ENCODE results near the gene OR10D3.

OR10D3 gene

GRCh38 chr11:124207102-124207792 is 24.1 kb downstream of the OR10D3 start:
- TF ChIP-seq CEBPB (IDR thresholded peaks at IDR 0.05), result no peak
- no peak for TF ChIP-seq CREB1 (IDR thresholded peaks at IDR 0.05; ENCODE audit: low read depth)
- no peak for TF ChIP-seq TCF12 (IDR thresholded peaks at IDR 0.05; ENCODE audit: low read depth)
- no peak for TF ChIP-seq EP300 (IDR thresholded peaks at IDR 0.05; ENCODE audit: borderline replicate concordance)
- TF ChIP-seq TAF1 (IDR thresholded peaks at IDR 0.05; ENCODE audit: low read depth), result no peak
- no peak for TF ChIP-seq ZBTB7A (IDR thresholded peaks at IDR 0.05; ENCODE audit: low read depth)
- TF ChIP-seq MAX (IDR thresholded peaks at IDR 0.05), result no peak
- no peak for TF ChIP-seq EGR1 (IDR thresholded peaks at IDR 0.05)
- TF ChIP-seq RAD21 (IDR thresholded peaks at IDR 0.05; ENCODE audit: low read depth), result no peak
- no peak for TF ChIP-seq REST (IDR thresholded peaks at IDR 0.05; ENCODE audit: low read depth)
- TF ChIP-seq YY1 (IDR thresholded peaks at IDR 0.05; ENCODE audit: low read depth), result no peak
- TF ChIP-seq FOXM1 (IDR thresholded peaks at IDR 0.05; ENCODE audit: borderline replicate concordance, low read depth), result no peak
- no peak for TF ChIP-seq USF1 (IDR thresholded peaks at IDR 0.05)

- TF ChIP-seq RAD21 (IDR thresholded peaks at IDR 0.05; ENCODE audit: low read depth) (no peak), YY1 (IDR thresholded peaks at IDR 0.05; ENCODE audit: low read depth) (no peak)
Observed at GRCh38 chr11:124209824-124210357, 26.7 kb downstream of the OR10D3 start.

GRCh38 chr11:124210421-124210820 is 27.3 kb downstream of the OR10D3 start:
- no peak for TF ChIP-seq CREB1 (IDR thresholded peaks at IDR 0.05; ENCODE audit: low read depth)
- no peak for TF ChIP-seq FOXM1 (IDR thresholded peaks at IDR 0.05; ENCODE audit: borderline replicate concordance, low read depth)
- TF ChIP-seq TEAD4 (IDR thresholded peaks at IDR 0.05), result no peak
- no peak for TF ChIP-seq ZBTB7A (IDR thresholded peaks at IDR 0.05; ENCODE audit: low read depth)
- no peak for TF ChIP-seq CEBPB (IDR thresholded peaks at IDR 0.05)
- no peak for TF ChIP-seq EGR1 (IDR thresholded peaks at IDR 0.05)
- TF ChIP-seq MAX (IDR thresholded peaks at IDR 0.05), result no peak
- no peak for TF ChIP-seq TAF1 (IDR thresholded peaks at IDR 0.05; ENCODE audit: low read depth)
- no peak for TF ChIP-seq TCF12 (IDR thresholded peaks at IDR 0.05; ENCODE audit: low read depth)
- no peak for TF ChIP-seq NFIC (IDR thresholded peaks at IDR 0.05)
- TF ChIP-seq USF1 (IDR thresholded peaks at IDR 0.05), result no peak
- TF ChIP-seq EP300 (IDR thresholded peaks at IDR 0.05; ENCODE audit: borderline replicate concordance), result no peak
- TF ChIP-seq YY1 (IDR thresholded peaks at IDR 0.05; ENCODE audit: low read depth), result no peak
- no peak for TF ChIP-seq REST (IDR thresholded peaks at IDR 0.05; ENCODE audit: low read depth)
- TF ChIP-seq RAD21 (IDR thresholded peaks at IDR 0.05; ENCODE audit: low read depth), result no peak

- TF ChIP-seq EP300 (IDR thresholded peaks at IDR 0.05; ENCODE audit: borderline replicate concordance), result no peak
- TF ChIP-seq MAX (IDR thresholded peaks at IDR 0.05), result no peak
- TF ChIP-seq EGR1 (IDR thresholded peaks at IDR 0.05), result no peak
- TF ChIP-seq RAD21 (IDR thresholded peaks at IDR 0.05; ENCODE audit: low read depth), result no peak
- TF ChIP-seq CEBPB (IDR thresholded peaks at IDR 0.05), result no peak
- TF ChIP-seq TEAD4 (IDR thresholded peaks at IDR 0.05), result no peak
Observed at GRCh38 chr11:124211321-124211720, 28.2 kb downstream of the OR10D3 start.

GRCh38 chr11:124214027-124214426 is 30.9 kb downstream of the OR10D3 start:
- TF ChIP-seq USF1 (IDR thresholded peaks at IDR 0.05) (no peak), EP300 (IDR thresholded peaks at IDR 0.05; ENCODE audit: borderline replicate concordance) (no peak), RAD21 (IDR thresholded peaks at IDR 0.05; ENCODE audit: low read depth) (no peak), CEBPB (IDR thresholded peaks at IDR 0.05) (no peak), CREB1 (IDR thresholded peaks at IDR 0.05; ENCODE audit: low read depth) (no peak), YY1 (IDR thresholded peaks at IDR 0.05; ENCODE audit: low read depth) (no peak)

Measured in Ishikawa (cell line).